CD4-positive, alpha-beta T cell treated with Interleukin-15 for 4 hours (primary cell): Measurements from ENCODE around the gene HOXA7.

Source experiments
- DNase-seq: peaks from one replicate; pipeline ENCODE4 v3.0.0-alpha.2; 2020; ENCODE audit warnings: low spot score

HOXA7 gene

GRCh38 chr7:27182285-27182841, 25.9 kb upstream of the HOXA7 start:
- DNase-seq, result no peak

GRCh38 chr7:27181795-27182275, 25.4 kb upstream of the HOXA7 start:
- no peak for DNase-seq

- DNase-seq, result no peak
These were observed 24.3 kb upstream of the HOXA7 start for GRCh38 chr7:27180431-27181420.

- peak; percentile 60 for DNase-seq
These were observed 23.3 kb upstream of the HOXA7 start for GRCh38 chr7:27179503-27180430.

GRCh38 chr7:27179030-27179429, 22.6 kb upstream of the HOXA7 start:
- no peak for DNase-seq

GRCh38 chr7:27178366-27178765, 21.9 kb upstream of the HOXA7 start:
- DNase-seq, result no peak

GRCh38 chr7:27177795-27178320, 21.4 kb upstream of the HOXA7 start:
- no peak for DNase-seq

- no peak for DNase-seq
These were observed 20.7 kb upstream of the HOXA7 start for GRCh38 chr7:27176962-27177794.

- no peak for DNase-seq
These were observed 20.0 kb upstream of the HOXA7 start for GRCh38 chr7:27176524-27176845.

GRCh38 chr7:27175626-27176523, 19.4 kb upstream of the HOXA7 start:
- no peak for DNase-seq

- DNase-seq, result no peak
These were observed 18.6 kb upstream of the HOXA7 start for GRCh38 chr7:27174874-27175625.

- no peak for DNase-seq
These were observed 17.7 kb upstream of the HOXA7 start, which contains the start of gene HOXA10 for GRCh38 chr7:27173956-27174873. HOXA10 (minus strand) TSS chr7:27174320; CDS start chr7:27174306, 14 bp downstream.

GRCh38 chr7:27173511-27173955, 17.1 kb upstream of the HOXA7 start:
- DNase-seq, result no peak

- DNase-seq, result no peak
These were observed 16.5 kb upstream of the HOXA7 start for GRCh38 chr7:27172823-27173510.

GRCh38 chr7:27172315-27172774, 15.9 kb upstream of the HOXA7 start:
- no peak for DNase-seq

GRCh38 chr7:27171637-27172314, 15.3 kb upstream of the HOXA7 start:
- no peak for DNase-seq

GRCh38 chr7:27171325-27171636, 14.8 kb upstream of the HOXA7 start:
- no peak for DNase-seq
